Liver (tissue), 9 donors: ENCODE data around the gene NPNT. TPM values are rescaled to one million over a fixed set of nuclear protein-coding genes. Genes with fewer than 3 reads are reported as not detected.

Source experiments
- DNase-seq: peaks from one replicate; pipeline ENCODE4 v3.0.0-alpha.2; 2017; ENCODE audit warnings: low spot score
- H3K27ac ChIP-seq, 2 donors: one replicate each; pipeline ENCODE4 v1.7.0; 2013; ENCODE audit warnings: inconsistent platforms in 2 of 2, low read length in 2 of 2, control low read depth in 1 of 2, low read depth in 1 of 2, mild to moderate bottlenecking in 1 of 2
- H3K27me3 ChIP-seq, 4 donors: one replicate each; pipeline versions ENCODE4 v1.6.1 to v1.7.0; 2013; ENCODE audit warnings: low read length in 3 of 4, inconsistent platforms in 1 of 4, mild to moderate bottlenecking in 1 of 4, moderate library complexity in 1 of 4; ENCODE audit not compliant: control insufficient read depth in 4 of 4, insufficient read depth in 4 of 4
- H3K36me3 ChIP-seq, 4 donors: one replicate each; pipeline versions ENCODE4 v1.6.1 to v1.7.0; 2013; ENCODE audit warnings: low read length in 3 of 4, mild to moderate bottlenecking in 3 of 4, low read depth in 1 of 4, moderate library complexity in 1 of 4; ENCODE audit not compliant: control insufficient read depth in 4 of 4, insufficient read depth in 3 of 4
- H3K4me1 ChIP-seq, 4 donors: one replicate each; pipeline versions ENCODE4 v1.6.1 to v1.7.0; 2013; ENCODE audit warnings: low read length in 3 of 4, mild to moderate bottlenecking in 3 of 4, moderate library complexity in 1 of 4; ENCODE audit not compliant: control insufficient read depth in 4 of 4, insufficient read depth in 4 of 4
- H3K4me3 ChIP-seq, 3 donors: one replicate each; pipeline versions ENCODE4 v1.6.1 to v1.7.0; 2013; ENCODE audit warnings: low read length in 3 of 3, control low read depth in 1 of 3, low read depth in 1 of 3, mild to moderate bottlenecking in 1 of 3
- H3K9ac ChIP-seq, 2 donors: one replicate each; pipeline ENCODE4 v1.7.0; 2013; ENCODE audit warnings: low read length in 2 of 2, mild to moderate bottlenecking in 2 of 2, moderate library complexity in 2 of 2, control low read depth in 1 of 2, low read depth in 1 of 2
- H3K9me3 ChIP-seq, 4 donors: one replicate each; pipeline versions ENCODE4 v1.6.1 to v1.7.0; 2013; ENCODE audit warnings: low read length in 3 of 4; ENCODE audit not compliant: control insufficient read depth in 4 of 4
- EGR1 ChIP-seq, 2 donors: IDR thresholded peaks; 2 replicates each; pipeline ENCODE4 v1.6.1; 2016 to 2018; ENCODE audit warnings: antibody characterized with exemption in 2 of 2, low read depth in 2 of 2
- FOXA1 ChIP-seq: IDR thresholded peaks from 2 replicates; pipeline ENCODE4 v1.6.1; 2016; ENCODE audit warnings: antibody characterized with exemption
- FOXA2 ChIP-seq: IDR thresholded peaks from 2 replicates; pipeline ENCODE4 v1.6.1; 2016; ENCODE audit warnings: antibody characterized with exemption
- GABPA ChIP-seq, 2 donors: IDR thresholded peaks in 1 of 2; conservative IDR thresholded peaks in 1 of 2; 2 replicates each; pipeline ENCODE4 v1.6.1; 2016; ENCODE audit warnings: antibody characterized with exemption in 2 of 2, mild to moderate bottlenecking in 1 of 2, moderate library complexity in 1 of 2
- HNF4A ChIP-seq, 2 donors: conservative IDR thresholded peaks; 2 replicates each; pipeline ENCODE4 v1.6.1; 2016; ENCODE audit warnings: antibody characterized with exemption in 2 of 2, mild to moderate bottlenecking in 2 of 2
- JUND ChIP-seq, 2 donors: IDR thresholded peaks; 2 replicates each; pipeline ENCODE4 v1.6.1; 2016; ENCODE audit warnings: antibody characterized with exemption in 2 of 2
- MAX ChIP-seq: IDR thresholded peaks from 2 replicates; pipeline ENCODE4 v1.6.1; 2016; ENCODE audit warnings: antibody characterized with exemption
- RAD21 ChIP-seq, 2 donors: IDR thresholded peaks; 2 replicates each; pipeline ENCODE4 v1.6.1; 2016; ENCODE audit warnings: antibody characterized with exemption in 2 of 2, mild to moderate bottlenecking in 2 of 2
- RXRA ChIP-seq, 2 donors: IDR thresholded peaks; 2 replicates each; pipeline ENCODE4 v1.6.1; 2017 to 2018; ENCODE audit warnings: antibody characterized with exemption in 2 of 2, mild to moderate bottlenecking in 1 of 2
- SP1 ChIP-seq: IDR thresholded peaks from 2 replicates; pipeline ENCODE4 v1.6.1; 2018; ENCODE audit warnings: antibody characterized with exemption, mild to moderate bottlenecking
- TAF1 ChIP-seq: conservative IDR thresholded peaks from 2 replicates; pipeline ENCODE4 v1.6.1; 2016; ENCODE audit warnings: antibody characterized with exemption, mild to moderate bottlenecking
- YY1 ChIP-seq: IDR thresholded peaks from 2 replicates; pipeline ENCODE4 v1.6.1; 2016; ENCODE audit warnings: antibody characterized with exemption, mild to moderate bottlenecking
- WGBS: extraction: QIAGEN DNeasy Blood & Tissue Kit; methylation state at CpG from one replicate; pipeline ENCODE4 v1.1.7; 2013; 5-methylcytosine and 5-hydroxymethylcytosine counted together
- polyA plus RNA-seq, 2 donors: library from polyadenylated mRNA; stranded (reverse) in 1 of 2; unstranded in 1 of 2; fragments of 200-250 nt in 1 of 2; fragments of >200 nt in 1 of 2; fragmentation: Nextera tagmentation in 1 of 2; extraction: Ambion mirVana in 1 of 2; gene quantifications; one replicate each; pipeline versions ENCODE4 v1.2.1 to v1.2.3, GENCODE V29; 2013 to 2015
- total RNA-seq, 2 donors: library from RNA; depleted of rRNA; stranded (reverse); fragments of >200 nt; gene quantifications; one replicate each; pipeline ENCODE4 v1.2.3, GENCODE V29; 2014
- TF ChIP-seq, protein P1 (sequence below): fragments of 150-350 bp; IDR thresholded peaks from 2 replicates; pipeline ENCODE4 v1.5.1; 2017; ENCODE audit warnings: improper control_type of control experiment, low read depth, low read length; ENCODE audit not compliant: missing input control
- TF ChIP-seq, protein P2 (sequence below): IDR thresholded peaks from 2 replicates; pipeline ENCODE4 v1.6.1; 2016; ENCODE audit warnings: antibody characterized with exemption
- TF ChIP-seq, protein P3 (sequence below): IDR thresholded peaks from 2 replicates; pipeline ENCODE4 v1.6.1; 2016; ENCODE audit warnings: antibody characterized with exemption
- TF ChIP-seq, protein P4 (sequence below): IDR thresholded peaks from 2 replicates; pipeline ENCODE4 v1.6.1; 2016; ENCODE audit warnings: antibody characterized with exemption, mild to moderate bottlenecking
- donor health status: healthy.
- donor health status: healthy.
- donor health status: healthy.
- donor health status: healthy.
- donor health status: healthy.

NPNT gene
- total and polyA plus RNA-seq, 4 donors, result 1.3 to 4.4 (median 2.0) TPM

DNA sequence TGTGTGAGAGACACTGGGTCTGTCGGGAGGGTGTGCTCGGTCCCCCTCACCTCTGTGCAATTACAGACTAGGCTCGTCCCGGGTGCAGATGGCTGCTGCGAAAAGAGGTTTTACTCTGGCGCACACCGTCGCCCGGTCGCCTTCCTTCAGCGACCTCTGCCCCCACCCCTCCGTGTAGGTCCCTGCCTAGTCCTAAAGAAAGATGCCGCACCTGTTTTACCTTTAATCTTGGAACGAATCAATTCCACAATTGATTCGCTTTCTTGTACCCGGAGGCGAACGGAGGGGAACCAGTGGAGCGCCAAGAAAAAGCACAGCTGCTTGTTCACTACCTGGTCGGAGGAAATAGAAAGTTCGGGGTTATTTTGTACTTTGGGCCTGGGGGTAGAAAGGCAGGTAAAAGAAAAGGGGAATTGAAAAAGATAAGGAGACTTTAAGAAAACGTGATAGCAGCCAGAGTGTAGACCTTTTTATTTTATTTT lies 1.2 kb downstream of the NPNT start (continued):
- TF ChIP-seq, protein P1, sequence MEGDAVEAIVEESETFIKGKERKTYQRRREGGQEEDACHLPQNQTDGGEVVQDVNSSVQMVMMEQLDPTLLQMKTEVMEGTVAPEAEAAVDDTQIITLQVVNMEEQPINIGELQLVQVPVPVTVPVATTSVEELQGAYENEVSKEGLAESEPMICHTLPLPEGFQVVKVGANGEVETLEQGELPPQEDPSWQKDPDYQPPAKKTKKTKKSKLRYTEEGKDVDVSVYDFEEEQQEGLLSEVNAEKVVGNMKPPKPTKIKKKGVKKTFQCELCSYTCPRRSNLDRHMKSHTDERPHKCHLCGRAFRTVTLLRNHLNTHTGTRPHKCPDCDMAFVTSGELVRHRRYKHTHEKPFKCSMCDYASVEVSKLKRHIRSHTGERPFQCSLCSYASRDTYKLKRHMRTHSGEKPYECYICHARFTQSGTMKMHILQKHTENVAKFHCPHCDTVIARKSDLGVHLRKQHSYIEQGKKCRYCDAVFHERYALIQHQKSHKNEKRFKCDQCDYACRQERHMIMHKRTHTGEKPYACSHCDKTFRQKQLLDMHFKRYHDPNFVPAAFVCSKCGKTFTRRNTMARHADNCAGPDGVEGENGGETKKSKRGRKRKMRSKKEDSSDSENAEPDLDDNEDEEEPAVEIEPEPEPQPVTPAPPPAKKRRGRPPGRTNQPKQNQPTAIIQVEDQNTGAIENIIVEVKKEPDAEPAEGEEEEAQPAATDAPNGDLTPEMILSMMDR, result no peak
- no peak for TF ChIP-seq MAX

GRCh38 chr4:105896984-105897775 lies 1.9 kb downstream of the NPNT start:
- H3K36me3 ChIP-seq, result no peaks in the 10 kb centered on the region
- 17% methylated on average over 3 of the region's 3 CpGs for WGBS
- TF ChIP-seq, protein P2, sequence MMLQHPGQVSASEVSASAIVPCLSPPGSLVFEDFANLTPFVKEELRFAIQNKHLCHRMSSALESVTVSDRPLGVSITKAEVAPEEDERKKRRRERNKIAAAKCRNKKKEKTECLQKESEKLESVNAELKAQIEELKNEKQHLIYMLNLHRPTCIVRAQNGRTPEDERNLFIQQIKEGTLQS, result no peak
- TF ChIP-seq GABPA (IDR thresholded peaks at IDR 0.05 in 1 of 2, conservative IDR thresholded peaks at IDR 0.05 in 1 of 2), result no peak
- TF ChIP-seq SP1, result no peak
- TF ChIP-seq HNF4A (conservative IDR thresholded peaks at IDR 0.05), result no peak
- no peak for TF ChIP-seq TAF1
- no peak for TF ChIP-seq FOXA1
- no peak for TF ChIP-seq YY1
- TF ChIP-seq, protein P3, sequence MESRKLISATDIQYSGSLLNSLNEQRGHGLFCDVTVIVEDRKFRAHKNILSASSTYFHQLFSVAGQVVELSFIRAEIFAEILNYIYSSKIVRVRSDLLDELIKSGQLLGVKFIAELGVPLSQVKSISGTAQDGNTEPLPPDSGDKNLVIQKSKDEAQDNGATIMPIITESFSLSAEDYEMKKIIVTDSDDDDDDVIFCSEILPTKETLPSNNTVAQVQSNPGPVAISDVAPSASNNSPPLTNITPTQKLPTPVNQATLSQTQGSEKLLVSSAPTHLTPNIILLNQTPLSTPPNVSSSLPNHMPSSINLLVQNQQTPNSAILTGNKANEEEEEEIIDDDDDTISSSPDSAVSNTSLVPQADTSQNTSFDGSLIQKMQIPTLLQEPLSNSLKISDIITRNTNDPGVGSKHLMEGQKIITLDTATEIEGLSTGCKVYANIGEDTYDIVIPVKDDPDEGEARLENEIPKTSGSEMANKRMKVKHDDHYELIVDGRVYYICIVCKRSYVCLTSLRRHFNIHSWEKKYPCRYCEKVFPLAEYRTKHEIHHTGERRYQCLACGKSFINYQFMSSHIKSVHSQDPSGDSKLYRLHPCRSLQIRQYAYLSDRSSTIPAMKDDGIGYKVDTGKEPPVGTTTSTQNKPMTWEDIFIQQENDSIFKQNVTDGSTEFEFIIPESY, result no peak
- no peak for TF ChIP-seq RXRA (IDR thresholded peaks at IDR 0.05)
- TF ChIP-seq EGR1 (IDR thresholded peaks at IDR 0.05; ENCODE audit: low read depth in 2 of 2), result no peak
- TF ChIP-seq RAD21 (IDR thresholded peaks at IDR 0.05), result no peak
- TF ChIP-seq FOXA2, result no peak
- TF ChIP-seq MAX, result no peak
- no peak for TF ChIP-seq JUND (IDR thresholded peaks at IDR 0.05)
- TF ChIP-seq, protein P4, sequence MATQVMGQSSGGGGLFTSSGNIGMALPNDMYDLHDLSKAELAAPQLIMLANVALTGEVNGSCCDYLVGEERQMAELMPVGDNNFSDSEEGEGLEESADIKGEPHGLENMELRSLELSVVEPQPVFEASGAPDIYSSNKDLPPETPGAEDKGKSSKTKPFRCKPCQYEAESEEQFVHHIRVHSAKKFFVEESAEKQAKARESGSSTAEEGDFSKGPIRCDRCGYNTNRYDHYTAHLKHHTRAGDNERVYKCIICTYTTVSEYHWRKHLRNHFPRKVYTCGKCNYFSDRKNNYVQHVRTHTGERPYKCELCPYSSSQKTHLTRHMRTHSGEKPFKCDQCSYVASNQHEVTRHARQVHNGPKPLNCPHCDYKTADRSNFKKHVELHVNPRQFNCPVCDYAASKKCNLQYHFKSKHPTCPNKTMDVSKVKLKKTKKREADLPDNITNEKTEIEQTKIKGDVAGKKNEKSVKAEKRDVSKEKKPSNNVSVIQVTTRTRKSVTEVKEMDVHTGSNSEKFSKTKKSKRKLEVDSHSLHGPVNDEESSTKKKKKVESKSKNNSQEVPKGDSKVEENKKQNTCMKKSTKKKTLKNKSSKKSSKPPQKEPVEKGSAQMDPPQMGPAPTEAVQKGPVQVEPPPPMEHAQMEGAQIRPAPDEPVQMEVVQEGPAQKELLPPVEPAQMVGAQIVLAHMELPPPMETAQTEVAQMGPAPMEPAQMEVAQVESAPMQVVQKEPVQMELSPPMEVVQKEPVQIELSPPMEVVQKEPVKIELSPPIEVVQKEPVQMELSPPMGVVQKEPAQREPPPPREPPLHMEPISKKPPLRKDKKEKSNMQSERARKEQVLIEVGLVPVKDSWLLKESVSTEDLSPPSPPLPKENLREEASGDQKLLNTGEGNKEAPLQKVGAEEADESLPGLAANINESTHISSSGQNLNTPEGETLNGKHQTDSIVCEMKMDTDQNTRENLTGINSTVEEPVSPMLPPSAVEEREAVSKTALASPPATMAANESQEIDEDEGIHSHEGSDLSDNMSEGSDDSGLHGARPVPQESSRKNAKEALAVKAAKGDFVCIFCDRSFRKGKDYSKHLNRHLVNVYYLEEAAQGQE, result no peak
- TF ChIP-seq, protein P1, result no peak
- DNase-seq, result no peak
- no peak overlapping the region for H3K9ac ChIP-seq
- no peak overlapping the region for H3K27ac ChIP-seq
- H3K4me3 ChIP-seq, result no peak overlapping the region
- H3K9me3 ChIP-seq, result no peaks in the 10 kb centered on the region
- H3K27me3 ChIP-seq, result peaks cover 4 to 20% (median 5%) of the 10 kb centered on the region in 4 donors
- H3K4me1 ChIP-seq, result peaks cover 0 to 16% (median 5%) of the 10 kb centered on the region in 4 donors
